HG02610 (cell line): ENCODE data around the gene DBNDD1.

Experiments
- ATAC-seq: cut with Tn5 transposase; IDR thresholded peaks from one replicate; pipeline ENCODE4 v1.9.1; 2021; ENCODE audit warnings: mild to moderate bottlenecking, moderate library complexity; ENCODE audit not compliant: unreplicated experiment

Gene DBNDD1

GRCh38 chr16:89965447-89966225, 53.6 kb downstream of the DBNDD1 start:
- ATAC-seq: no peak

- no peak for ATAC-seq
Measured at GRCh38 chr16:89964201-89964600, 55.1 kb downstream of the DBNDD1 start.

GRCh38 chr16:89962754-89963498, 56.3 kb downstream of the DBNDD1 start:
- ATAC-seq: no peak

GRCh38 chr16:89961920-89962319, 57.3 kb downstream of the DBNDD1 start:
- ATAC-seq: no peak

- no peak for ATAC-seq
Measured at GRCh38 chr16:89960966-89961365, 58.3 kb downstream of the DBNDD1 start.

GRCh38 chr16:89958596-89958995, 60.7 kb downstream of the DBNDD1 start:
- ATAC-seq: no peak

GRCh38 chr16:89958068-89958467, 61.2 kb downstream of the DBNDD1 start:
- ATAC-seq: no peak

- ATAC-seq: no peak
Measured at GRCh38 chr16:89957216-89957785, 62.0 kb downstream of the DBNDD1 start.

GRCh38 chr16:89956505-89957215, 62.6 kb downstream of the DBNDD1 start:
- ATAC-seq: no peak

- no peak for ATAC-seq
Measured at GRCh38 chr16:89955001-89955685, 64.1 kb downstream of the DBNDD1 start.
